Natural killer cell treated with Interleukin-12 subunit alpha and Interleukin-12 subunit beta and Interleukin-15 and Interleukin-18, amount 100 ng/mL, for 72 hours (primary cell): ENCODE results near the gene UVRAG. TPM values are rescaled to one million over a fixed set of nuclear protein-coding genes. Genes with fewer than 3 reads are reported as not detected.
"Not testable (repeated sequence)": the region's sequence is repeated elsewhere in the genome, so short reads cannot be mapped to it uniquely, and the experiment has no call there.

ENCODE experiments used
- ATAC-seq, 2 donors: fragments of 150-1000 bp; cut with Tn5 transposase in 1 of 2; sonication (Bioruptor Pico), chemical (Tn5 transposase) in 1 of 2; 2 replicates each; pipeline ENCODE4 v1.10.0; 2021
- DNase-seq: peaks from one replicate; pipeline ENCODE4 v3.0.0; 2022; ENCODE audit warnings: low spot score
- H3K27ac Mint-ChIP-seq, 2 donors: 1 replicate in 1 of 2; 2 replicates in 1 of 2; pipeline ENCODE4 v1.8.0; 2022; ENCODE audit warnings: mixed read lengths in 2 of 2, mild to moderate bottlenecking in 1 of 2, moderate library complexity in 1 of 2
- H3K27me3 Mint-ChIP-seq, 2 donors: 1 replicate in 1 of 2; 2 replicates in 1 of 2; pipeline ENCODE4 v1.8.0; 2022; ENCODE audit warnings: mixed read lengths in 2 of 2
- H3K36me3 Mint-ChIP-seq: one replicate; pipeline ENCODE4 v1.8.0; 2022; ENCODE audit warnings: mixed read lengths
- H3K4me1 Mint-ChIP-seq, 2 donors: 1 replicate in 1 of 2; 2 replicates in 1 of 2; pipeline ENCODE4 v1.8.0; 2022; ENCODE audit warnings: low read depth in 2 of 2, mixed read lengths in 2 of 2, mild to moderate bottlenecking in 1 of 2
- H3K4me3 Mint-ChIP-seq: one replicate; pipeline ENCODE4 v1.8.0; 2022; ENCODE audit warnings: mixed read lengths
- H3K9me3 Mint-ChIP-seq: 2 replicates; pipeline ENCODE4 v1.8.0; 2022; ENCODE audit warnings: mixed read lengths
- total RNA-seq, 2 donors: library from RNA; stranded (reverse); gene quantifications; one replicate each; pipeline ENCODE4 v1.2.3, GENCODE V29; 2022

Gene UVRAG
- total RNA-seq, 2 donors from 2014 or later, result 16.6 to 29.9 TPM

GRCh38 chr11:75949023-75949672 lies 134.1 kb downstream of the UVRAG start:
- Mint-ChIP-seq H3K4me3 (no peak overlapping the region), H3K27ac (no peak overlapping the region), H3K9me3 (no peaks in the 10 kb centered on the region), H3K27me3 (no peaks in the 10 kb centered on the region), H3K36me3 (no peaks in the 10 kb centered on the region), H3K4me1 (peaks cover 6 to 17% of the 10 kb centered on the region in 2 donors)
- DNase-seq, result no peak
- ATAC-seq, result no peak

GRCh38 chr11:75950141-75950540 lies 135.1 kb downstream of the UVRAG start:
- ATAC-seq (no peak), DNase-seq (no peak)
- no peaks in the 10 kb centered on the region for H3K36me3 Mint-ChIP-seq
- H3K27ac Mint-ChIP-seq, result no peak overlapping the region
- H3K9me3 Mint-ChIP-seq, result no peaks in the 10 kb centered on the region
- no peaks in the 10 kb centered on the region for H3K27me3 Mint-ChIP-seq
- H3K4me3 Mint-ChIP-seq, result no peak overlapping the region
- peaks cover 6 to 17% of the 10 kb centered on the region in 2 donors for H3K4me1 Mint-ChIP-seq

- no peaks in the 10 kb centered on the region for H3K9me3 Mint-ChIP-seq
- no peaks in the 10 kb centered on the region for H3K36me3 Mint-ChIP-seq
- no peak overlapping the region for H3K4me3 Mint-ChIP-seq
- no peaks in the 10 kb centered on the region for H3K27me3 Mint-ChIP-seq
- peaks cover 3 to 10% of the 10 kb centered on the region in 2 donors for H3K4me1 Mint-ChIP-seq
- ATAC-seq (no peak), DNase-seq (no peak)
- no peak overlapping the region for H3K27ac Mint-ChIP-seq
These were observed 139.0 kb downstream of the UVRAG start for GRCh38 chr11:75954039-75954438.

- Mint-ChIP-seq H3K27ac (no peak overlapping the region), H3K4me1 (peaks cover 8 to 14% of the 10 kb centered on the region in 2 donors), H3K9me3 (no peaks in the 10 kb centered on the region), H3K4me3 (no peak overlapping the region), H3K27me3 (no peaks in the 10 kb centered on the region), H3K36me3 (no peaks in the 10 kb centered on the region)
- no peak for ATAC-seq
- DNase-seq, result no peak
These were observed 140.4 kb downstream of the UVRAG start for GRCh38 chr11:75955443-75955842.

GRCh38 chr11:75959540-75959939 lies 144.5 kb downstream of the UVRAG start:
- Mint-ChIP-seq H3K27me3 (no peaks in the 10 kb centered on the region), H3K4me1 (peaks cover 8 to 9% of the 10 kb centered on the region in 2 donors), H3K4me3 (no peak overlapping the region), H3K27ac (no peak overlapping the region), H3K9me3 (no peaks in the 10 kb centered on the region), H3K36me3 (no peaks in the 10 kb centered on the region)
- ATAC-seq, result no peak
- no peak for DNase-seq

- ATAC-seq, result no peak
- Mint-ChIP-seq H3K36me3 (no peaks in the 10 kb centered on the region), H3K9me3 (no peaks in the 10 kb centered on the region), H3K4me1 (peaks cover 12 to 13% of the 10 kb centered on the region in 2 donors), H3K27ac (no peak overlapping the region), H3K4me3 (no peak overlapping the region), H3K27me3 (no peaks in the 10 kb centered on the region)
- DNase-seq, result no peak
These were observed 149.1 kb downstream of the UVRAG start for GRCh38 chr11:75964071-75964470.

- peaks cover 9 to 11% of the 10 kb centered on the region in 2 donors for H3K4me1 Mint-ChIP-seq
- H3K9me3 Mint-ChIP-seq, result no peaks in the 10 kb centered on the region
- no peaks in the 10 kb centered on the region for H3K27me3 Mint-ChIP-seq
- ATAC-seq, result no peak
- no peak overlapping the region for H3K27ac Mint-ChIP-seq
- no peaks in the 10 kb centered on the region for H3K36me3 Mint-ChIP-seq
- DNase-seq, result no peak
- H3K4me3 Mint-ChIP-seq, result no peak overlapping the region
These were observed 151.7 kb downstream of the UVRAG start for GRCh38 chr11:75966537-75967287.

- Mint-ChIP-seq H3K9me3 (no peaks in the 10 kb centered on the region), H3K27ac (no peak overlapping the region), H3K36me3 (no peaks in the 10 kb centered on the region), H3K4me1 (peaks cover 11 to 13% of the 10 kb centered on the region in 2 donors), H3K4me3 (no peak overlapping the region), H3K27me3 (no peaks in the 10 kb centered on the region)
- ATAC-seq (no peak), DNase-seq (no peak)
These were observed 153.1 kb downstream of the UVRAG start for GRCh38 chr11:75968021-75968625.

GRCh38 chr11:75969626-75970308 lies 154.8 kb downstream of the UVRAG start:
- Mint-ChIP-seq H3K27me3 (no peaks in the 10 kb centered on the region), H3K4me3 (no peak overlapping the region), H3K9me3 (no peaks in the 10 kb centered on the region), H3K36me3 (peaks cover 2% of the 10 kb centered on the region), H3K27ac (no peak overlapping the region), H3K4me1 (peaks cover 11 to 13% of the 10 kb centered on the region in 2 donors)
- DNase-seq, result no peak
- no peak for ATAC-seq

- not testable (repeated sequence) for ATAC-seq, H3K9me3 Mint-ChIP-seq, DNase-seq, H3K27me3 Mint-ChIP-seq, H3K4me3 Mint-ChIP-seq, H3K27ac Mint-ChIP-seq, H3K36me3 Mint-ChIP-seq
- peaks cover 27 to 28% of the 10 kb centered on the region in 2 donors for H3K4me1 Mint-ChIP-seq
These were observed 158.7 kb downstream of the UVRAG start for GRCh38 chr11:75973710-75974109.

- Mint-ChIP-seq H3K36me3 (peaks cover 12% of the 10 kb centered on the region), H3K4me1 (peaks cover 25 to 31% of the 10 kb centered on the region in 2 donors)
- DNase-seq, H3K9me3 Mint-ChIP-seq, H3K27ac Mint-ChIP-seq, H3K27me3 Mint-ChIP-seq, ATAC-seq, H3K4me3 Mint-ChIP-seq: not testable (repeated sequence)
These were observed 164.1 kb downstream of the UVRAG start for GRCh38 chr11:75979075-75979474.

- H3K27me3 Mint-ChIP-seq, DNase-seq, H3K4me3 Mint-ChIP-seq, ATAC-seq, H3K27ac Mint-ChIP-seq, H3K9me3 Mint-ChIP-seq: not testable (repeated sequence)
- Mint-ChIP-seq H3K36me3 (peaks cover 17% of the 10 kb centered on the region), H3K4me1 (peaks cover 25 to 31% of the 10 kb centered on the region in 2 donors)
These were observed 164.5 kb downstream of the UVRAG start for GRCh38 chr11:75979479-75980027.

GRCh38 chr11:75980031-75980430 lies 165.0 kb downstream of the UVRAG start:
- Mint-ChIP-seq H3K9me3 (no peaks in the 10 kb centered on the region), H3K27me3 (no peaks in the 10 kb centered on the region), H3K36me3 (peaks cover 15% of the 10 kb centered on the region), H3K27ac (no peak overlapping the region), H3K4me3 (no peak overlapping the region), H3K4me1 (peaks cover 25 to 31% of the 10 kb centered on the region in 2 donors)
- no peak for ATAC-seq
- DNase-seq, result no peak
